Fibroblast of skin of right biceps (primary cell): Measurements from ENCODE around the gene NRG3.
A peak's percentile ranks its signal among the peaks of the same experiment; 100 is the strongest.

Source experiments
- DNase-seq: peaks from one replicate; pipeline ENCODE4 v3.0.0-alpha.2; 2013

The NRG3 gene

DNA sequence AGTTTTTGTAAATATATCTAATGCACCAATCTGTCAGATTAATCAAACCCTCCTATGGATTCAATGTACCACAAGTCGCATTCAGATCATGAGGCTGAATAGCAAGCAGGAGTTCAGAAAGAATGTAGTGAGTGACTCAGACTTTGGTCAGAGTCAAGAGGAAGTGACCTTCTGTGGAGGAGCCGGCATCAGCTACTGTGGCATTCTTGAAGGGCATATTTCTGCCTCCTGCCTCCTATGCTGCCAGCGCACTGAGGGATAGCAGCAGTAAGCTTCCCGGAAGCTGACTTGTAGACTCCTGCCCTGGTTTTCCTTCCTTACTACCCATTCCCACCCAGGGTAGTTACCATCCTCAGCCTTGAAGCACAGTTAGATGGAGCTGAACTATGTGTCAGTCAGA is 867.5 kb downstream of the NRG3 start:
- peak; percentile 79 for DNase-seq

DNA sequence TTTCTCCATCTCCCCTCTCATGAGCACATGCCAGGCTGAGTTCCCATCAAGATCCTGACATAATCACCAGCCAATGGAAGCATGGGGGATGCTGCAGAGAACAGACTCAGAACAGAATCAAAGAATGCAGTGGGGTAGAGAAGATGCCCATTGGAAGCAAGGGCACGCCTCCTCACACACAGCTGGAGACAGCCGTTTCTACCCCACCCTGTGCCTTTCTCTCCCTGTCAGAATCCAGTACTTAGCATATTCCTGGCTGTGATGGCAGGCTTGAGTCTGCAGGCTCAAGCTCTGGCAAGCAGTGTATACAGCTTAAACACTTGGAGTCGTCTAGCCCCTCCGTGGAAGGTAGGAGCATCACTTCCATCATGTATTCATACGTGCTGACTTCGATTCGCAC is 867.9 kb downstream of the NRG3 start:
- DNase-seq: no peak

DNA sequence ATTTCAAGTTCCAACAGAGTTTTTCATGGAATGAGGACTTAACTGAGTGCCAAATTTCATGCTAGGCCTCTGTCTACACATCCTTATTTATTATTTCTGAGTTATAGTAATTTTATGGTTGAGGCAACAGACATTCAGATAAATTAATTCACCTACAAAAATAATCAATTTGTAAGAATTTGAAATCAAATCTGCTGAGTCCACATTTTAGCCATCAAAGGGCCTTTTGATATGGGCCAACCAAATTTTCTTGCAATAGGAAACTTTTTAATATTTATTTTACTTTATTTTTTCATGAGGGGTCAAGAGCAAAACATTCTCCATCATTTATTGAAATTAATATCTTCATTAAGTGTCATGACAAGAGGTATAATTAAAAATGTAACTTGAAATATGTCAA is 875.5 kb downstream of the NRG3 start:
- DNase-seq: no peak

DNA sequence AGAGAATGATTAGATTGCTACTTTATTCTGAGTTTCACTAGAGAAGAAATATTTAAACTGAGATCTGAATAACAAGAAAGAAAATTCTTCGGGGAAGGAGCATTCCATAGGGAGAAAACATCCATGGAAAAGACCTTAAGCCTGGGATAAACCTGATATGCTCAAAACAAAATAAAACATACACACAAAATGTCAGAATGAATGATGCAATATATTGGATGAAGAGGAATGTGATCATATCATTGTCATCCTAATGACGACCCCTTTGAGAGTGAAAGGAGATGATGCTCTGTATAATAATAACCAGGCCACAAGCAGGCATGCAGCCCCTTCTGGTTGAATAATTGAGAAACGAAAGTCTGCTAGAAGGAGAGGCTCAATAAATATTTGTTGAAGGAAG is 882.4 kb downstream of the NRG3 start:
- DNase-seq: no peak

DNA sequence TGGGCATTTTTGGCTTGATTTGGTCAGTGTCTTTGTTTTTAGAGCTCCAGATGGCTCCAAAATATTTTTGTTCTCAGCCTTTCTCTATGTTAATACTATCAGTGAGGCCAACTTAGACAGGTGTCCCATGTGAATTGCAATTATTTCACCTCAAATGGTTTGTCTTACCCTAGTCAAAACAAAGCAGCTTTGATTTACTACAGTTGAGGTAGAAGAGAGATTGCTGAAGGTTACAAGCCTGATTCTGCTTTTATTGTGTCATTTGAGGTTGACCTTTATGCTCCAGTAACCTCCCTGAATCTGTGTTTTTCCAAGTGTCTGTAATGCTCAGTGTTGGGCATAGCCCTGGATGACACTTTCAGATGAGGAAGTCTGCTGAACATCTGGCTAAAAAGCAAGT is 882.9 kb downstream of the NRG3 start:
- DNase-seq: no peak

DNA sequence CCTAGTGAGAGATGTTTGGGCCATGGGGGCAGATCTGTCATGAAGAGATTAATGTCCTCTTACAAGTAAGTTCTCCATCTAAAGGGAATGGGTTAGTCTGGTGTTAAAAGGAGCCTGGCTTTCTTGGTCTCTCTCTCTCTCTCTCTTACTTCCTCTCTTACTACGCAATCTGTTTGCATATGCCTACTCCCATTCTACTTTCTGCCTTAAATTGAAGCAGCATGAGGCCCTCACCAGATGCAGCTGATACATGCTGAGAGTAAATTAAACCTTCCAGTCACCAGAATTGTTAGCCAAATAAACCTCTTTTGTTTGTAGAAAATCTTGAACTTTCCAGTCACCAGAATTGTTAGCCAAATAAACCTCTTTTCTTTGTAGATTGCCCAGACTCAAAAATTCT is 884.1 kb downstream of the NRG3 start:
- no peak for DNase-seq

DNA sequence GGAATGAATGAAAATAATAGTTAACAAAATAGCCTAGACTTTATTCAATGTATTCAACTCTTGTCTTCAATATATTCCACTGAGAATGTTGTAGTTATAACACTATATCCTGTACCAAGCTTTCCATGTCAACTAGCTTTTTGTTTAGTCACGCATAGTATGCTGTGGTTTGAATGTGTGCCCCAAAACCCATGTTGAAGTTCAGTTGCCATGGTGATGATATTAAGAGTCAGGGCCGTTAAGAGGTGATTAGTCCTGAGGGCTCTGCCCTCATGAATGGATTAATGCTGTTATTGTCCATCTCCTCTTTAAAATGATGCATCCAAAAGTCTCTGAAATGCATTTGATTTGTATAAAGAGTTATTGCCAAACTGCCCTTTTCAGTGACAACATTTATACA is 887.6 kb downstream of the NRG3 start:
- DNase-seq: no peak

DNA sequence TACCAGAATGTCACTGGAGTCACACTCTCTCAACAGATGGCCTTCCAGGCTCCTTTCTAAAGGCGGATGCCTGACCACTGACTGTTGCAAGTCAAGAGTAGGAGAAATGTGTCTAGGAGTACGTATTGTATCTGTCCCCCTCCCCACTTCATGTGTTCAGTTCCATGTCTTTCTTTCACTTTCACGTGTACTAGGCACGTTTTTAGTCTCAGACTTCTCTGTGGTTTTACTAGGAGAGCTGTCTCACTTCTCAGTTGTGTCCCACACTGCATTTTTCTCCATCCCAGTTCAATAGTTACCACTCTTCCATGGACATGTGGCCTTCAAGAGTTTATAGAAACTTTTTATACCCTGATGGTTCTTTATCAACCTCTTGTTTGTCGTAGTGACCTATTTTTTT is 893.0 kb downstream of the NRG3 start:
- DNase-seq: no peak

DNA sequence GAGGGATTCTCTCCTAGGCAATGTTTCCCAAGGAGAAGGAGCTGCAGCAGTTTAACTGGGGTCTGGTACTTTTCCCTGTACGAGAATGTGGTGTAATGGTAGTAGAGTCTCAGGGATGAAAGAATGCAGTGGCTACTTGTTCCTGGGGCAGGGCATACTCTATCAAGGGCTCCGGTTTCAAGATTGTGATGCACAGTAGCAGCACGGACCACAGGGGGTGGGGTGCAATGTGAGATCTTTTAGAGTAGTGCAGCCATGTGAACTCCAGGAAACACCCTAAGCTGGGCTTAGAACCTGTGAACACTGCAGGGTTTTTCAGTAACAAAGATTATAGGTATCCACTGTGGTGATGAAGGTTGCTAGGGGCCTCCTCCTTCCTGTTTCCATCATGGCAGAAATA is 903.9 kb downstream of the NRG3 start:
- DNase-seq: no peak

DNA sequence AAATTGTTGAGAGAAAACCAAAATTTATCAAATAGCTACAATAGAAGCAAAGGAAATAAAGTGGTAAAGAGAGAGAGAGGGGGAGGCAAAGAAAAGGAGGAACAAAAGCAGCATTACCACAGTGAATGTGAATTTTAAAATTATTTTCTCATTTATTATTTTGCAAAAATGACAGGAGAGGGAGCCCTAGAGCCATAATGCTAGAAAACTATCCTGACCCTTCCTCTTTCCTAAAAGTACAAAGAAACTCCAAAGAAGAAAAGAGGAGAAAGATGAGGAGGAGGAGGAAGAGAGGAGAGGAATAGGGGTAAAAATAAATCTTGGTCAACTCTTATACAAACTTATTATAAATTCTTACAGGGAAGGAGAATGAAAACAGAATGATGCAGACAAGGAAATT is 921.5 kb downstream of the NRG3 start:
- DNase-seq: peak; percentile 8

DNA sequence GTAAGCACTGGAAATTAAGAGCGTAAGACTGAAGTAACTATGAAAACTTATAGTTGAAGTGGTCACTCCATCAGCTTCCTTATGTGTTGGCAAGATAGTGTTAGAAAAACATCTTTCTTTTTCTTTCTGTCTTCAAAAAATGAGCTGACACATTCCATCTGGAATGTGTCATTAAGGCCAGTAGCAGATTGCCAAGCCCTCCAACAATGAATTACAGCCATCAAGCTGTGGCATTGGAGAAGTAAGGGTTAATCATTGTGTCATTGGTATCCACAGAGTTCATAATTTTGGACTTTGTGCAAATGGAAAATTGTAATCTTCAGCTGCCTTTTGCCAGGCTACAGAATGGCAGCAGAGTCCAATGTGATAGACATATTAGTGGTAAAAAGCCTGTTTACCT is 926.3 kb downstream of the NRG3 start:
- peak; percentile 1 for DNase-seq

DNA sequence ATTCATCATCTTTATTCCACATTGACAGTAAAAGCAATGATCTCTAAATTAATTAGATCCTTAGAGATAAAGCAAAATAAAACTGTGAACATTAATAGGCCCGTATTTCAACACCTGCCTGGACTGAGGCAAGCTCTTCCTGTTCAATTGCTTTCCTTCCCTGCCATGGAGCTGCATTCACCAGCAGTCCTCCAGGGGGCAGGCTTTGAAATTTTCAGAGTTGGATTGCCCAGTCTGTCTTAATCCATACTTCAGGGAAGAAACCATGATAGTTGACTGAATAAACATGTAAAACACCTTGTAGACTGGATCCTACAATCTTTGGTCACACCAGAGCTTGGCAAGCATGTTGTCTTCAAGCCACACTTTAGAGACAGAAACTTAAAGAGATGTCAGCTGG is 936.6 kb downstream of the NRG3 start:
- DNase-seq: peak; percentile 10

DNA sequence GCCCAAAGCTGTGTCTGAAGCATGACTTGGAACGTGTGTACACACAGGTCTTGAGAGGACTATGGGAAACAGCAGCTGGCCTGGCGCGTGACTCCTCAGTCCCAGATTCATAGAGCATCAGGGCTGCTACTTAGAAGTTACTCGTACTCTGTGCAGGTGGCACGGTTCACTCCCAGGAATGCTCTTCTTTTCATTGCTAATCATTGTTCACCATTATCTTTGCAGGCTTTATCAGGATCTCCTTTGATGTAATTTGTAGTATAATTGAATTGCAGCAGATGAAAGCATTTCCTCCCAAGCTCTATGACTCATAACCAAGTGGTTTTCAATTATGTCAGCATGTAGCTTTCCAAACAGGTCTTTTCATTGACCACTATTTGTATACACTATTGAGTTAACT is 938.9 kb downstream of the NRG3 start:
- peak; percentile 2 for DNase-seq

DNA sequence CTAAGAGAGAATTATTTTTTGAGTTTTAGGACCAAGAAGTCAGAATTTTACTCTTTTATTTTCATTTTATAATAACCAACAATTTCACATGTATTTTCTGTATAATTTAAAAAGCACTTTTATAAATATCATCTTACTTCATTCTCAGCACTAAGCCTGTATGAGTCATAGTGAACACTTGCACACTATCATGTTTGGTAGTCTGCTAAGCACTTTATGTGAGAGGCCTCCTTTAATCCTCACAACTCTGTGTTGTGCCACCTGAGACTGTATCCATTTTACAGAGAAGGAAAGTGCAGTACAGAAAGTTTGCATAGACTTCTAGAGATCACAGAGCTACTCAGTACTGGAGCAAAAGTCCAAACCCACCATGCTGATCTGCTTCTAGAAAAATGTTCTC is 939.6 kb downstream of the NRG3 start:
- DNase-seq: no peak

DNA sequence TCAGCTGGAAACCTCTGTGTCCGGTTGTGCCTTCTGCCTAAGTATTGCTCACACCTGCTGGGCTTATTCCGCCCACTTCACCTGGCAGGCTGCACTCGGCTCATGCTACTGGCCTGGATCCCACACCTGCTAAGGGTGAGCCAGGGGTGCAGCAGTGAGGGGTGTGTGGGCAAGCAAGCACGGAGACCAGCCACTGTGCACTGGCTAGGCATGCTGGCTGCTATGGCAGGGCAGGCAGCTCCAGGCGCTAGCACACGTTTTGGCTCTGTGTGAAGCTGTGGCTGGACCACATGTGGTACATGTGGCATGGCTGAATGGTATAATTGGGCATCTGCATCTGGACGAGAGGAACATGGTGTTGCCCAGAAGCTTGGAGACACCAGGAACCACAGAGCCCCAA is 940.7 kb downstream of the NRG3 start:
- no peak for DNase-seq

DNA sequence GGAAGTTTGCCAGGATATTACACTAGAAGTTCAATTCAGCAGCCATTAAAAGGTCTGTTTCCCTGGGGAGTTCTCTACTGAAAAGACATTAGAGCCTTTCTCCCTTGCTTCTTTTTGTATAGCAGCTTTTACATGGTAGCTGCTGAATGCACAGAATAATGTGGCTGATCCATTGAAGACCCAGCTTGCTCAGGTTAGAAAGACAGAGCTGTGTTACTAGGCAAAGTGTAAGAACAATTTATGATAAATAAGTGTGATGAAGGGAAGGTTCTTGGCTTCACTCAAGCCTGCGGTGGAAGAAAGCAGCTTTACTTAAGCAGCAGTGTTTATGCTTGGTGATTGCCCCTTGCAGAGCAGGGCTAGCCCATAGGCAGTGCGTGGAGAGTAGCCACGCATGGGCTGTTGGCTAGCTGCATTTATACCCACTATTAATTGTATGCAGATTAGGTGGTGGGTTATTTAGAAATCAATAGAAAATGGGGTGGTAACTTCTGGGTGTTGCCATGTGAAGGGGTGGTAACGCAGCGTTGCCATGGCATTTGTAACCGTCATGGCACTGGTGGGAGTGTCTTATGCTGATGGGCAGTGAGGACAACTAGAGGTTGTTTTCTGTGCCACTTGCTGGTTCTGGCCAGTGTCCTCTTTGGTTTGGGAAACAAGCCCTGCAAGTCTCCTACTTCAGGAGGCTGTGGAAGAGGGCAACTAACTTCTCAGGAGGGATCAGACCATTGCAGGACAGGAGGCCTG is 942.9 kb downstream of the NRG3 start:
- no peak for DNase-seq

DNA sequence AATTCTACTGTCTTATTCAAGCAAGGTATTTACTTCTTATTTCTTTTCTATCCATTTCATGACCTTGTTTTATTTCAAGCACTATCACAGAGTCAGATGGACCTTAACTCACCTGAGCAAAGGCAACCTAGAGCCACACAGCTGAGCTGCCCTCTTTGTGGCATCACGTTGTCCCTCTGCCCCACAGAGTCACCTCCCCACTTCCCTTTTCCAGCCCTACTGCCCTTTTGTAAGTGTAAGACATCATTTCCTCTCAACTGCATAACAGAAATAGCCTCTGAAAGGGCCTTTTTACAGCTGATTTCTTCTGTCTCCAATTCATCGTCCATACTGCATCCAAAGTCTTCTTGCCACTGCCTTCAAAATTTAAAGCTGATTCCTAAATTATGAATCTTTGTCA is 946.0 kb downstream of the NRG3 start:
- no peak for DNase-seq

DNA sequence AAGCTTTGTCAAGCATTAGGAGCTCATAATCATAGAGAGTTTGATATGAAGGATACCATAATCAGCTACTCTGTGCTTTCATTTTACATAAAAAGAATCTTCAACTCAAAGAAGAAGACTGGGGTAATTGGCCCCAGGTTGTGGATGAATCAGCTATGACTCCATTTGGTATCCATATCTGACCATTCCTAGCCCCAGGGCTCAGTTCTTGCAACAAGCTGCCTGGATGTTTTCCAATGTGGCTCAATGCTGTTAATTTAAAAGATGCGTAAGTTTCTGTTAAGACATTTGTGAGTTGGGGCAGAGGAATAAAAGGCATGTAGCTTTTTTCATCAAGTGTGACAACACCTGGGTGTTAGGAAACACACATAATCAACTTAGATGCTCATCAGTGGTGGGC is 951.1 kb downstream of the NRG3 start:
- peak; percentile 73 for DNase-seq

DNA sequence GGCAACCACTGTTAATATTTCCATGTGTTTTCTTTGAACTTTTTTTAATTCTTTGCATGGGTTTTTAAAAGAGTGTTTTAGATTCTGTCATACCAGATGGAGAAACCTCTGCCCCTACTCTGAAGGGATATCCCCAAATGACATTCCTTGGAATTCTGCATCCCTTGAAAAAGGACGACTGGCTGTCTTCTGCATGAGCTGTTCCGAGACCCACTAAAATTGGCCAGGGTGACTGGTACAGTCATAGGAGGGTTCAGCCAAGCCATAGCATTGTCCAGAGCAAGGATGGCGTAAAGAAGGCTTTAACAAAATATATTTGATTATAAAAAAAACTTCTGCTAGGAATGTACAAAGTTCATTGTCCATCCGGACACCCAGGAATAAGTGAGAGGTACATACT is 952.9 kb downstream of the NRG3 start:
- DNase-seq: no peak

DNA sequence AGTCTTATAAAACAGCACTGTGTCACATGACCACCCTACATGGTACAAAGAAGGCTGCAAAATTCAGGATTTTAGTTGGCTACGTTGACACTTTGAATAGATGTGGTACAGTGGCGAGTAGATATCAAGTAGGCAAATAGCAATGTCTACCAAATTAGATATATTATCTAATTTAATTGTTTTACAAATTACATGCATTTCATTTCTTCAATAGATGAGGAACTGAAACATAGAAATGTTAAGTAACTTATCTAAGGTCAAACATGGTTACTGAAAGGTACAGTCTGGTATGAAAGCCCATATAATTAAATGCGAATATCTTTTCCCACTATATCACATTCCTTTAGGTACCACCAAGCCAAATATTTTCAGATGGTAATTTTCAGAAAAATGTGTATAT is 972.2 kb downstream of the NRG3 start:
- DNase-seq: no peak

DNA sequence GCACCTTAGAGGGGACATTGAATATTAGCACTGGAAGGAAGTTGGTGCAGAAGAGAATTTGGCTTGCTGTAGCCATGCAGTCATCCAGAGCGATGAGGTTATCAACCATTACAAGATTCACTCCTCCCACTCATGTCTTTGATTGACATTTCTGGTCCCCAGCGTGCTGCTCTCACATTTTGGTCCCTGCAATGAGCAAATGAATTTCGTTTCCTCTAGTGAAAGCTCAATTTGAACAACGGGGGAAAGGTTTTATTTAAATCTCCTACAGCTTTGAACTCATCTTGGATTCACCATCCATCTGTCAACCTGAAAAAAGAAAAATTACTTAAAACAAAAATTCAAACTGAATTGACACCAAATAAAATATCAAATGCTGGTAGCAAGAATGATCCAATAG is 975.2 kb downstream of the NRG3 start:
- no peak for DNase-seq

DNA sequence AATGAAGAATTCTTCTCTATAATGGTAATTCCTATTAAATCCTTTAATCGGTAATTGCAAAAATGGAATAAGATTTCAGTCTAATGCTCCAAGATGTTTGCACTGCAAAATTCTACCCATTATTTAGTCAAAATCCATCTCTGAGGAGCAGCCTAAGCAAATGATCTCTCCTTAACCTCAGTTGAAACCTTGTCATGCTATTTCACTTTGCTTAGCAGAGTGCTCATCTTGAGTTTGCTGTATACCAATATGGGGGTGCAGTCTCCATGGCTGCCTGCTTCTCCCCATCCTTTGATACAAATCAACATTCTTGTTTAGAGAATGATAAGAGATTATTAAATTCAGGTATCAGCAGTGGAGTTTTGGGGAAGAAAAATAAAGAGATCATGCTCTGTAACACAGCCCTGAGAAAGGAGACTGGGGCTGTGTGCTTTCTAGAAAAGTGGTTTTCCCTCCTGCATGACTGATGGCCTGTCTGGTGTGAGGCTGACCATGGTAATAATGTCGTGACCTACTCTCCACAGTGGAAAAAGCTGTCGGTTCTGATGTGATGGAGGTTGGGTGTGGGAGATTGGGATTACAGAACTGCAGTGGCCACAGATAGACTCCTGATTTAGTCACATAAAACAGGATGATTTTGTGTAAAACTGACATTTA is 982.1 kb downstream of the NRG3 start:
- no peak for DNase-seq

DNA sequence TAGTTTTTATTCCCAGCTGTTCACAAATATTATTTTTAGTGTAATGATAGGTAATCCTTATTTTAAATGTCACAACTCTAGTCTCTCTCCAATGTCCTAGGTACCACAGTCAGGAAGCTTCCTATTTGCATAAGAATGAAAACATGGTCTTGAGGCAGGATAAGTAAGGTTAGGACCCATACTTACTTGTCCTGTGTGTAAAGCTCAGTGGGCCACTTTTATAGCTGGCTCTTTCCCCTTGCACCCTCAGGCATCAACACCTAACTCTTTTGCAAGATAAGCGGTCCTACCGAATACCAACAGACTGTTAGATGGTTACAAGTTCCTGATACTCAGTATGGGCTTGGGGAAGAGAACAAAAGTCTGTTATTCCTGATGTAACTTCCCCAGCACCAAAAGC is 986.9 kb downstream of the NRG3 start:
- DNase-seq: no peak

DNA sequence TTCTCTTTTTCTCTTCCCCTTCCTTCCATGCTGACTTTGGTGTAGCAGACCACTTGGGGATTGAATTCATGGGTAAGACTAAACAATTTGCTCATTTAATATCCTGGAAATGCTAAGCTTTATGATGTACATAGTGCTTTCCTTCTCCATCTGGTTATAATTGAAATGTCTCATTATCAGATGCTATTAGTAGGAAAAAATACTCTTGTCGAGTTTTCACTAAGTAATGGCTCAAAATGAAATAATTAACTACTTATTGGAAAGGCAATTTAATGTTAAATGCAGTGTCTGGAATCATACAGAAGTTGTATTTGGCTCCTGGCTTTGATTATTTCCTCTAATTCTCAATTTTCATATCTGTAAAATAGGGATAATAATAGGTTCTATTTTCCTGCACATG is 990.4 kb downstream of the NRG3 start:
- no peak for DNase-seq

DNA sequence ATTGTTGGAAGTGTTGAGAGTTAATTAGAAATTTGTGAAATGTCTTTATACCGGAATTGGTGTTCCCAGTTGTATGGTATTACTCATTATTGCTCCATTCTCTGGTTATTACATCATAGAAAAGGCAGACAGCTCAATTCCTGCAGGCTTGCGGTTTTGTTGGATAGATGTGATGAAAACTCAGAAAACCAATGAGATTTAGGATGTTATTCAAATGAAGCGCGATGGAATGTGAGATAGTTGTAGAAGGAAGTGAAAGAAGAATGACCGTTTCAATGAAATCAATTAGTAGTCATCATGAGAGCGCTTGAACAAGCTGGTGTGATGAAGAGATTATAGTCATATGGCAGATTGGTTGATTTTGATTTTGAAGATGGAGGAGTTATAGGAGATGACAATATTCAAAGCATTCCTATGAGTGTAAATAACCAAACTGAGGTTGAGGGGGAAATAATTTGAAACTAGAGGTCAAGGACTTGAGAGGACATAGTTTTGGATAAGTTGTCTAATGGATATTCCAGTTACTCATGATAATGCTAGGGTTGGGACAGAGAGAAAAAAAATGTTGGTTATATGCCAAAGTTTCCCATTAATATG is 991.5 kb downstream of the NRG3 start:
- DNase-seq: peak; percentile 82
